GM18508 (cell line): Measurements from ENCODE around the gene NUAK2.

ENCODE experiments used
- ATAC-seq: cut with Tn5 transposase; IDR thresholded peaks from one replicate; pipeline ENCODE4 v1.9.1; 2021; ENCODE audit warnings: moderate number of reproducible peaks; ENCODE audit not compliant: insufficient read depth, unreplicated experiment

NUAK2 gene

DNA sequence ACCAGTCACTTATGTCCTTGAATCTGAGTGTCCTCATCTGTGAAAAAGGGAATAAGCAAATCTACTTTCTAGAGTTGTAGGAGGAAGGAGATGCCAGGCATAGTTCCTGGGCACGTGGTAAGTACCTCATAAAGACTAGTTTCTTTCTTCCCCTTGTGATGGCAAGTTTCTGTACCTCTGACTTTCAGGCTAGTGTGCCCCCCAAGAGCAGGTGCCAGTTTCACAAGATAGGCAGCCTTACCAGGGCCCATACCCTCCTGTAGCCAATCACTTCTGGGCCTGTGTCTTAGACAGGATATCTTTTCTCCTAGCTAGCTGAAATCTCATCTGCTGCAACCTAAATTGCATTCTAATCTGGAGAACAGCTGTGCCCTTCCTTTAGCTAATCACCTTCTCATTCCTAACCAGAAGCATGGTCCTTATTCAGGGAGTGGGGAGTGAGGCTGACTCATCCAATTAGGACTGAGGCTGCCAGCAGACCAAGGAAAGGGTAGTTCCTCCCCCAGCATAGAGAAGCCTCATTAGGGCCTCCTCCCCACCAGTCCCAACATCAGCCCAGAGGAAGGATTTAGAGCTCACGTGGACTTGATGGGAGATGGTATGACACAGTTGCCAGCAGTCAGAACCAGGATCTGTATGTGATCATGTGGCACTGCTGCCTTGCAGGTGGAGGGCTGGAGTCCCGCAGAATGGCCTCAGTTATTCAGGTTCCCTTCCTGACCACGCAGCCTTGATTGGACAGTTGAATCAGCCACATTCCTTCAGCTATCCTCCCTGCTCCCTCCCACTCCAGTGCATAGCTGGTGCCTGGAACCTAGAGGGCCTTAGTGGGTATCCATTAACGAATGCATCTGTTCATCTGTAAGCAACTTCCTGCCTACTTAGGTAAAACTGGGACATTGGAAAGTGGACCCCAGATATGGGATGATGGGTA, 27.3 kb upstream of the NUAK2 start:
- no peak for ATAC-seq

DNA sequence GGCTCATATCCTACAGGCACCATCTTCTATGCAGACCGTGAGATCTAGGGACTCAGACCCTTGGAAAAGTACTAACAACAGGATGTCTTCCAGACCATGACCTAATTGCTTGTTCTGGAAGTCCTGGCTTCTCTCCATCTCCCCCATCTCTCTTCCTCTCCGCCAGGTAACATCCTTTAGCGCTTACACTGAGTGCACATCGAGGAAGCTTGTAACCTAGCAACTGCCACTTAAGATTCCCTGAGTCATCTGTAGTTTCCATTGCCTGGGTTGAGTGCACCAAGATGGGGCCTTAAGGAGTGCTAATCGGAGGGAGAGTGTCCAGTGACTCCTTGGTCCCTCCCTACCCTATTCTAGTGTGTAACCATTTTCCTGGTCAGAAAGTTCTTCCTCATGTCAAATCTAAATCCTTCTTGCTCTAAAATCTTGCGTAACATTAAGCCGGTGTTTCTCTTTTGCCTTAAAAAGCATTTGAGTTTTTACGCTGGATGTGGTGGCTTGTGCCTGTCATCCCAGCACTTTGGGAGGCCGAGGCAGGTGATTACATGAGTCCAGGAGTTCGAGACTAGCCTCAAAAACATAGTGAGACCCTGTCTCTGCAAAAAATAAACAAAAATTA, 25.5 kb upstream of the NUAK2 start:
- no peak for ATAC-seq

DNA sequence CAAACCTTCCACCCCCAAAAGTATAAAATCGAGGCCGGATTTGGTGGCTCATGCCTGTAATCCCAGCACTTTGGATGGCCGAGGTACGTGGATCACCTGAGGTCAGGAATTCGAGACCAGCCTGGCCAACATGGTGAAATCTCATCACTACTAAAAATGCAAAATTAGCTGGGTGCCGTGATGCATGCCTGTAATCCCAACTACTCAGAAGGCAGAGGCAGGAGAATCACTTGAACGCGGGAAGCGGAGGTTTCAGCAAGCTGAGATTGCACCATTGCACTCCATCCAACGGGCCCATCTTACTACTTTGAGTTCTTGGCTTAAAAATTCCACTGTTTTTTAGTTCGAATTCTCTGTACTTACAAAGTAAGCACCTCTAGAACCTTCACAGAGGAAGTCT, 24.2 kb upstream of the NUAK2 start:
- ATAC-seq: no peak

DNA sequence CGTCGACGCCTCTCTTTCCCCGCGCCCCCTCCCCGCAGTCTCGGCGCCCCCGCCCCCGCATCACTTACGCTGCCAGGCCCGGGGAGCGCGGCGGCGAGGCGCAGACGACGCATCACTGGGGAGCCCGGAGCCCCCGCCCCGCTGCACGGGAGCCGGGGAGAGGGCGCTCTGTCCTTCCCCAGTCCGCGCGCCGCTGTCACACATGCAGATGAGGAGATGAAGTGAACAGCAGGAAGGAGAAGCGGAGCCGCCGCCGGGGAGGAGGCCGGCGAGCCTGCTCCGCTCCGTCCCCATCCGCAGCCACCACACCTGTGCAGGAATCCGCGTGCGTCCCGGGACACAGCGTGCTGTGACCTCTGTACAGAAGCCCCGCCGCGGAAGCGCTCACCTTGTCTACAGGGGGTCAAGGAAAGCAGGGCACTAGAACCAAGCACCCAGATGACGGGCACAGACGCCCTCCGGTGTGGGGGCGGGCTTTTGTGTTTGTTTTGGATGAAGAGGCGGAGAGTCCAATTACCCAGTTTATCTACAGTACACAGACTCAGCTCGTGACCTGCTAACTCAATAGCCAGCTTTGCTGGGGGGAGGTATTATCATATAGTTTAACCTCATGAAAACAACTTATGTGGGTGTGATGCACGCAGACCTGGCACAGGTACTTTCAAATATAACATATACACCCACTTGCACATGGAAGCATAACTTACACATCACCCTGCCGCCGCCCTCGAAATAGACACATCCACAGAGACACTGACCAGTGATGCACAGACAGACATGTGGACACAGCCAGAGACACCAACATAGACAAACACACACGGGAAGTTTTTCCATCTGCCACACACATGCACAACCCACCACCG, 22.8 kb upstream of the NUAK2 start:
- ATAC-seq: no peak

DNA sequence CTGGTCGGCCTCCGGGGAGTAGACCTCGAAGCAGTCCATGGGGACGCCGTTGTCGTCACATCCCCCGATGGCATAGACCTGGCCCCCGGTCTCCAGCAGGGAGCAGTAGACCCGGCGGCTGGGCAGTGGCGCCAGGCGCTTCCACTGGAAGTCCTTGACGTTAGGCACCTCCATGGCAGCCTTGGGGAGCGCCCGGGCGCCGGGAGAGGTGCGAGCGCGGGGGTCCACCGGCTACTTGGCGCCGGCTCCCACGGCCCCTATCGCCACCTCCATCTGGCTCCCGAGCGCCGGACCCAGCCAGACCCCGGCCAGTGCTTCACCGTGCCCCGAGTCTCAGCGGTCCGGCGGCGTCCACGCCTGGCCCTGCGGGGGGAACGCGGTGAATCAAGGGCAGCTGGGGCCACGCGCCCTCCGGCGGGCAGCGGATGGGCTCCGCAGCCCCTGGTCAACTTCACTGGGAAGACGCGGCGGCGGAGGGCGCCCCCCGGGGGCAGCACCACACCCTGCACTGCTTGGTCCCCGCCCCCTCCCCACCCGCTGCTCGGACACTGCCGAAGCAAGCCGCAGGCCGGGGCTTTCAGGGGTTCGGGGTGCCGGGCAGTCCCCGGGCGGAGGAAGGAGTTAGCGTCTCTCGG, 22.0 kb upstream of the NUAK2 start:
- ATAC-seq: no peak

DNA sequence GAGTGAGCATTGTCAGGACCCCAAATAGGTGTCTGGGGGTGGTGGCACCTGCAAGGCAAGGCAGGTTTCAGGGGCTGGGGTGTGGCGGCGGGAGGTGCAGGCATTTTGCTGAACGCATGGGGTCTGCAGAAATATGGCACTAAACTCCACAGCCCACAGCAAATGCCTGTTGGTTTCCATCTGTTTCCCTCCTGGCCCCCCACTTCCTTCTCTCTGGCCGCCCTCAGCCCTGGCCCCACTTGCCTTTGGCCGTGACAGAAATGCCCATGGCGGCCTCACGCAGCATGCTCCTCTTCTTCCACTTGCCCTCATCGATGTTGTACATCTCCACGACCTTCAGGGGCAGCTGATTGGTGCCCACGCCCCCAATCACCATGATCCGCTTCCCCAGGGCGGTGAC, 21.4 kb upstream of the NUAK2 start:
- no peak for ATAC-seq

DNA sequence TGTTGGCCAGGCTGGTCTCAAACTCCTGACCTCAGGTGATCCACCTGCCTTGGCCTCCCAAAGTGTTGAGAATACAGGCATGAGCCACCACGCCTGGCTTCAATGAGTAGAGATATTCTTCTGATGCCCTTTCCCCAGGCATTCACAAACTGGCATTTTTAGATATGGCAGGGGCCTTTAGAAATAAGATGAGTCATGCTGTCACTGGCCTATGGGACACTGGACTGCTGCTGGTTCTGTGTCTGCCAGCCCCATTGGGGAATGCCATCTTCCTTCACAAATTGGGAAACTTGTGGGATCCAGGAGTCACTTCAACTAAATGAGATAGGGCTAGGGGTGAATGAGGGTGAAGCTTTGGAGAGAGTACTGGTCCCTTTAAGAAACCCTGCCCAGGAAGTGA, 19.1 kb upstream of the NUAK2 start:
- ATAC-seq: no peak

DNA sequence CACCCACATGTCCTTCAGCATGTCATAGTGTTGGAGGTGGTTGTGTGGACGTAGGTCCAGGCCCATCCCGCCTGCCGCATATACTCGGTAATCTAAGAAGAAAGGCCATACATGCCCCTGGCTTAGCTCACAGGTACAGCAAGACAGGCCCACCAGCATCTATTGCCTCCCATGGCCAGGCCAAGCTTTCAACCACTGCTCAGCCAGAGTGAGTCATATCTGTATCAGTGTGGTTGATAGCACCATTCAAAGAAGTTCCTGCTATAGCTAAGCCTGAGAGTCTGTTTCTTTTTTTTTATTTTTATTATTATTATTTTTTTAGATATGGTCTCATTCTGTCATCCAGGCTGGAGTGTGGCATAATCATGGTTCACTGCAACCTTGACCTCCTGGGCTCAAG, 18.2 kb upstream of the NUAK2 start:
- ATAC-seq: no peak

DNA sequence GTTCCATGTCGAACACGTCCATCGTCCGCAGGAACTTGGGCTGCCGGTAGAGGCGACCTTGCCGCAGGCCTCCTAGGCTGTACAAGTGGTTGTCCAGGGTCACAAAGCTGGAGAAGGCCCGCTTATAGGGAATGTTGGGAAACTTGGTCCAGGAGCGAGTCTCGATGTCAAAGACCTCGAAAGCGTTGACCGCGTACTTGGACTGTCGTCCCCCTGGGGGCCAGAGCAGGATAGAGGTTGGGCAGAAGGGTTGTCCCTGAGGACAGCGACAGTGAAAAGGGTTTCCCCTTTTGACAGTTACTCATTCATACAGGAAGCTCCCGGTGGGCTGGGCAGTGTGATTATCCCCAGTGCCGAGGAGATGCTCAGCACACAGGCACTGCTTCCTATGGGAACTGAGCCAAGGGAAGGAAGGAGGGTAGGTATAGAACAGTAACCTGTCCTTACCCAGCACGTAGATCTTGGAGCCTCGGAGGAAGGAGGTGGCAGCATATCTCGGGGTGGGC, 17.7 kb upstream of the NUAK2 start:
- ATAC-seq: no peak

DNA sequence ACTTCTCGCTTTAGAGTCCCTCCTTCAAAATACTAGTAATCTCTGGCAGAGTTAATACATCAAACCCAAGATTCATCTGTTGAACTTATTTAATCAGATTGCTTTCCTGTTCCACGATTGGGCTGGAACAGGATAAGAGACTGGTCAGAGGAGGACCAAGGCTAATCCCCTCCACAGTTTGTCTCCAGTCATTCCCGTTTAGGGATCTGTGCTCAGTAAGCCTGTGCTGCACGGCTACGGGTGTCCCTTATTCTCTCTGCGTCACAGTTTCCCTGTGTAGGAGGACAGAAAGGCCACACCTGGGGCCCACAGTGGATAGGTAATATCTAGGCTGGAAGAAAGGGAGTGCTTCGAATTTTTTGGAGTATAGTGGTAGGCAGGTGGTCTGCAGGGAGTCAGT, 16.5 kb upstream of the NUAK2 start:
- no peak for ATAC-seq

DNA sequence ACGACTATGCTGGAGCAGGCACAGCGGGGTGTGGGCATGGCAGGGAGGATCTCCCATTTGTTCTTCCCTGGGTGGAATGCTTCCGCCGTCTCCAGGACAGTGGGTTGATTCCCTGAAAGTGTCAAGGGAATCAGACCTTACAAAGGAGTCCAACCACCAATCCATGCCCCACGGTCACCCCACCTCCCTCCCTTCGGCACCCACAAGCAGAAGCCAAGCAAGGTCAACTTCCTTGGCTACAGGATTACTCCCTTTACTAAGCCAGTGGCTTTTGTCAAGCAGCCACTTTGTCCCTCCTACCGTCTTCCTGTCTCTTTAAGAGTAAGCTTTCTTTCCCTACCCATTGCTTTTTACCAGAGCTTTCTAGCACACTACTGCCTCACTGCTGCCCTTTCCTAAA, 15.9 kb upstream of the NUAK2 start:
- ATAC-seq: no peak

DNA sequence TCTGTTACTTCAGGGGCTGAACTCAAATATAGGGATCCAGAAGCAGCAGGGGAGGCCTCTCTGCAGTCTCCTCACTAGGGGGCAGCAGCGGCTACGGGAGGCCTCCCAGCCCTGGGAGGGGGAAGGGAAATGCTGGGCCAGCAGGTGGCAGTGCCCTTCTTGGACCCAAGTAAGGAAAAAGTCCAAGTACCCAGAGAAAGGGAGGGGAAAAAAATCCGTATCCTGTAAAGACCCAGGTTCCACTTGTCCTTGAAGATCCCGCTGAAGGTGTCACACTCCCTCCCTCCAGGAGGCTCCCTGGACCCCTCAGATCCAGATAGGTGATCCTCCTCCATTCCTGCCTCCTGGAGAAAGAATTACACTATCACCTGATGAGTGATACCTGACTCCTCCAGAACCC, 14.1 kb upstream of the NUAK2 start:
- ATAC-seq: no peak

DNA sequence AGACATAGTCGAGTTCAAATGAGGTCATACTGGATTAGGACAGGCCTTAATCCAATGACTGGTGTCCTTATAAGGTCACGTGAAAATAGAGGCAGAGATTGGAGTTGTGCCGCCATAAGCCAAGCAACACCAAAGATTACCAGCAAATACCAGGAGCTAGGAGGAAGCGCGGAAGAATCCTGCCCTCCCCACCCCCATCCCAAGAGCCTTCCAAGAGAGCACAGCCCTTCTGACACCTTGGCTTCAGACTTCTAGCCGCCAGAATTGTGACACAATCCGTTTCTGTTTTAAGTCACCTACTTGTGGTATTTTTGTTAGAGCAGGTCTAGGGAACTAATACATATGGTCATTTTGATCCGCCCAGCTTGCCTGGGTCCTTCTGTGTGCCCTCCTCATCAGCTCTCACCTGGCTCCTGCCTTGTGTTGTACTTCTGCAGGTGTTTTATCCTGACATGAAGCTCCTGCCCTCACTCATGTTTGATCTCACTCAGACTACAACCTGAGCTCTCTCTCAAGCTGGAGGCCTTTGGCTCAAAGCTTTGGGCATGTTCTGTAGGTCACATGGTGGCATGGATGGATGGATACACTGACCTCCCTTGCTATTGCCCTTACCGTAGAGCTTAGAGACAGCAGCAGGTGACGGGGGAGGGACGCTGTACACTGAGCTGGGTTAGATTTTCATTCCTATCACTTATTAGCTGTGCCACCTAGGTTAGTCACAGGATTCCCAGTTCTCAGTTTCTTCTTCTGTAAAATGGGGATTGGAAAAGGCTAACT, 10.7 kb upstream of the NUAK2 start:
- ATAC-seq: no peak

DNA sequence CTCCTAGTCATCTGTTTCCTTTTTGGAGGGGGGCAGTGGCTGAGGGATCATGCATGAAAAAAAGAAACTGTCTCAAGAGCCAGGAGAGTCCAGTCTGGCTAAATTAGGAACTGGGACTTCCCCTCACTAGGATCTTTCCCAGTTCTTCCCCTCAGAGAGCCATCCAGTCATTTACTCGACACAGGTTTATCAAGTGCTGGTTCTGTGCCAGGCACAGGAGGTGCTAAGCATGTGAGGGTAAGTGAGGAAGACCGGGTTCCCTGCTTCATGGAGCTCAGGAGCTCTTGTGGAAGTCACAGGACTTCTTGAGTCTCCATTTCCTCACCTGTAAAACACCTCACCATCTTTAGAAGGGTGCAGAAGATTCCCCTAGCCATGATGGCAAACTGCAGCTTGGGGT, 8.6 kb upstream of the NUAK2 start:
- ATAC-seq: no peak

DNA sequence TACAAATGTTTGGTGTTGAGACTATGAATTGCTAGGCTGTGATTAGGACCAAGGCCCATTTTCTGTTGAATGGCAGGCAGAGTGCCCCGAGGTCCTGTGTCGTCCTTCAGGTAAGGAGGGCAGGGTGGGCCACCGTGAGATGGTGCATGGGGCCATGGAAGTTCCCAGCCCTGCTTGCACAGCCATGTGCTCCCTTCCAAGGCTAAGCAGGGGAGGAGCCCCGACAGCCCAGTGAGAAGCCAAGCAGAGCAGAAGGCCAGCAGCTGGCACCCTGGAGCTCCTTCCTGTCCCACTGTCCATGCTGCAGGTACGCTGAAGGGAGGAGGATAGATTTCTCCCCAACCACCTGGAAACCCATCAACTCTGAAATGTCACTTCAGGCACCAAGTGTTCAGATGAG, 8.2 kb upstream of the NUAK2 start:
- ATAC-seq: no peak

DNA sequence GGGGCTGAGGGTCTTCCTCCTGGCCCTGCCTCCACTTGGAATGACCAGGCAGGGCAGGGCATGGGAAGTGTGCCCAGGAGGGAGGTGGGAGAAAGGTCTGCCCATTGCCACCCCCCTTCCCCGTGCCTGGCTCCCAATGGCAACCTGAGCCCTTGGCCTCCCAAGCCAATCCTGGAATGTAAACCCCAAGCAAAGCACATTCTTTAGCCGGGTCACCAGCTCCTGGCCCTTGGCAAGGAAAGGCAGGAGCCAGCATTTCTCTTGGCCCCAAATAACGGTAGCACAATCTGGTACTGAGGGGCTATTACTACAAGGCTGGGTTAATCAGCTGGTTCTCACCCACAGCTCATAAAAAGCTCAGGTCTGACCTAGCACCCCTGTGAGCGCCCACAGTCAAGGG, 6.9 kb upstream of the NUAK2 start:
- no peak for ATAC-seq

DNA sequence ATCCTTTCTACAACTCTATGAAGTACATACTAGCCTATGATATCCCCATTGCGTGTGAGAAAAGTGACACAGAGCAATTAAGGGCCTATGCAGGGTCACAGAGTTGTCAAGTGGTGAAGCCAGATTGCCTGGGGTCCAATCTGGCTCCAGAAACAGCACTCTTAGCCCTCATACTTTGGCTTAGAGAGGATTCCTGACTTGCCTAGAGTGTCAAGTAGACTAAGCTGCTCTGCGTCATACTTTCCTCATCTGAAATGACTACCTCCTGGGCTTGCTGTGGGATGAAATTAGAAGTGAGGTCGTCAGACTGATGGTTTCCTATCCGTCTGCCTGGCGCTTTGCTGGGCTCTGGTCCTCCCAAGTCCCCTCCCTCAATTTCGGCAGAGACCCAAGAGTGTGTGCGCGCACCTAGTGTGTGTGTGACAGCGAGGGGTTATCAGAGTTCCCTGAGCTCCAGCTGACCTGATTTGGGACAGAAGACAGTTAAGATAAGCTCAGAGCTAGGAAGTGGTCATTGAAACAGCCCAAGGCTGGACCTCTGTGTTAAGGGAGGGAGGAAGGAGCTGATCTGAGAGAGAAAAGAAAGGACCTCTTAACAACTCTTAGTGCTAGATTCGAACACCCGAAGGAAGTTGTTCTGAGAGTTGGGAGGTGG, 5.4 kb upstream of the NUAK2 start:
- ATAC-seq: no peak

DNA sequence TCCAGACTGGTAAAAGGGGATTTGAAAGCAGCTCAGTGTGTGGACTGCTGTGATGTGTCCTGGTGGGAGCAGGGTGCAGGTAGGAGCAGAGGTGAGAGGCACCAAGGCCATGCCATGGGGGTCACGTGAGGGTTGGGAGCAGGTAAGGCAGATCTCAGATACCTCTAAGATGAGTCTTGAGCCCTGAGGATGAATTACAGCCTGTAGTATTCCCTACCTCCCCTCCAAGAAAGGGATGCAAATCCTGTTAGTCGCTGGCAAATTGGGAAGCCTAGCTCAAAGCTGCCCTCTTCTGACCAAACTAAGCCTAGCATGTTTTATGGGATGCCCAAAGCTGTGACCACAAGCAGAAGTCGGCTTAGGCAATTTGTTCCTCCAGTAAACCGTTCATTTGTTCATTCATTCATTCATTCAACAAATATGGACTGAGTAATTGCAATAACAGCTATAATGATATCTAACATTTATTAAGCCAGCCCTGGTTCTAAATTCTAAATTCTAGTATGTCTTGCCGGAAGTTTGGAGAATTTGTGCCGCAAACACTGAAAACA, 3.9 kb upstream of the NUAK2 start:
- no peak for ATAC-seq

DNA sequence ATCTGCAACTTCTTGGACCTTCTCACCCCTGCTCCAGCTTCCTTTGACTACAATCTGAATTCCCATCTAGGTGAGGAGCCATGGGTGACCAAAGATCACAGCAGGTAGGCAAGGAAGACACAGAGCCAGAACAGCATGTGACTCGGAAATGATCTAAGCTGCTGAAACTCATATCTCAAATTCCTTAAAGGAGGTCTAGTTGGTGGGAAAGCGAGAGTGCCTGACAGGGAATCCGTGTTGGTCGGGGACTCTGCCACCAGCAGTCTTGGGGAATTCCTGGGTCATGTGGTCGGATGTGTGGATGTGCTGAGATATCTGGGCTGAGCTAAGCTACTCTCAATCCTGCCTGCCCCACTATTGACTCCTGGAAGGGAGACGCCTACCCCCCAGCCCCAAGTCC, 3.2 kb upstream of the NUAK2 start:
- ATAC-seq: no peak
